ENCODE measurements around the gene EFNA5.
"Not testable (repeated sequence)": the region's sequence is repeated elsewhere in the genome, so short reads cannot be mapped to it uniquely, and the experiment has no call there.

The EFNA5 gene

GRCh38 chr5:107474716-107475489 lies 195.8 kb downstream of the EFNA5 start:
- DNase-seq = no peak

GRCh38 chr5:107474361-107474715 lies 196.4 kb downstream of the EFNA5 start:
- DNase-seq = no peak

GRCh38 chr5:107472620-107473064 lies 198.1 kb downstream of the EFNA5 start:
- no peak for DNase-seq

- DNase-seq = no peak
Observed at GRCh38 chr5:107470295-107470582, 200.5 kb downstream of the EFNA5 start.

GRCh38 chr5:107469485-107470294 lies 201.0 kb downstream of the EFNA5 start:
- no peak for DNase-seq

- no peak for DNase-seq
Observed at GRCh38 chr5:107469064-107469463, 201.7 kb downstream of the EFNA5 start.

GRCh38 chr5:107468276-107468675 lies 202.5 kb downstream of the EFNA5 start:
- no peak for DNase-seq

- no peak for DNase-seq
Observed at GRCh38 chr5:107467137-107467932, 203.4 kb downstream of the EFNA5 start.

GRCh38 chr5:107466233-107466769 lies 204.4 kb downstream of the EFNA5 start:
- DNase-seq = no peak

- DNase-seq = no peak
Observed at GRCh38 chr5:107464876-107465275, 205.9 kb downstream of the EFNA5 start.

- no peak for DNase-seq
Observed at GRCh38 chr5:107464416-107464815, 206.3 kb downstream of the EFNA5 start.

- no peak for DNase-seq
Observed at GRCh38 chr5:107463731-107464130, 207.0 kb downstream of the EFNA5 start.

- no peak for DNase-seq
Observed at GRCh38 chr5:107461770-107462169, 209.0 kb downstream of the EFNA5 start.

- no peak for DNase-seq
Observed at GRCh38 chr5:107460789-107461188, 209.9 kb downstream of the EFNA5 start.

GRCh38 chr5:107459605-107460004 lies 211.1 kb downstream of the EFNA5 start:
- no peak for DNase-seq

- no peak for DNase-seq
Observed at GRCh38 chr5:107458322-107458721, 212.4 kb downstream of the EFNA5 start.

- no peak for DNase-seq
Observed at GRCh38 chr5:107457881-107458280, 212.9 kb downstream of the EFNA5 start.

GRCh38 chr5:107457138-107457537 lies 213.6 kb downstream of the EFNA5 start:
- DNase-seq = no peak

GRCh38 chr5:107456281-107456715 lies 214.4 kb downstream of the EFNA5 start:
- no peak for DNase-seq

GRCh38 chr5:107455111-107455544 lies 215.6 kb downstream of the EFNA5 start:
- DNase-seq = no peak

- not testable (repeated sequence) for DNase-seq
Observed at GRCh38 chr5:107451827-107452226, 218.9 kb downstream of the EFNA5 start.

- DNase-seq = no peak
Observed at GRCh38 chr5:107451028-107451427, 219.7 kb downstream of the EFNA5 start.

GRCh38 chr5:107450531-107450930 lies 220.2 kb downstream of the EFNA5 start:
- no peak for DNase-seq

Measured in GOT3 (cell line).